ENCODE measurements around the gene EPC1. TPM values are rescaled to one million over a fixed set of nuclear protein-coding genes. Genes with fewer than 3 reads are reported as not detected.

The EPC1 gene
- total RNA-seq, 1 donor from 2014 or later = 62.7 TPM

DNA sequence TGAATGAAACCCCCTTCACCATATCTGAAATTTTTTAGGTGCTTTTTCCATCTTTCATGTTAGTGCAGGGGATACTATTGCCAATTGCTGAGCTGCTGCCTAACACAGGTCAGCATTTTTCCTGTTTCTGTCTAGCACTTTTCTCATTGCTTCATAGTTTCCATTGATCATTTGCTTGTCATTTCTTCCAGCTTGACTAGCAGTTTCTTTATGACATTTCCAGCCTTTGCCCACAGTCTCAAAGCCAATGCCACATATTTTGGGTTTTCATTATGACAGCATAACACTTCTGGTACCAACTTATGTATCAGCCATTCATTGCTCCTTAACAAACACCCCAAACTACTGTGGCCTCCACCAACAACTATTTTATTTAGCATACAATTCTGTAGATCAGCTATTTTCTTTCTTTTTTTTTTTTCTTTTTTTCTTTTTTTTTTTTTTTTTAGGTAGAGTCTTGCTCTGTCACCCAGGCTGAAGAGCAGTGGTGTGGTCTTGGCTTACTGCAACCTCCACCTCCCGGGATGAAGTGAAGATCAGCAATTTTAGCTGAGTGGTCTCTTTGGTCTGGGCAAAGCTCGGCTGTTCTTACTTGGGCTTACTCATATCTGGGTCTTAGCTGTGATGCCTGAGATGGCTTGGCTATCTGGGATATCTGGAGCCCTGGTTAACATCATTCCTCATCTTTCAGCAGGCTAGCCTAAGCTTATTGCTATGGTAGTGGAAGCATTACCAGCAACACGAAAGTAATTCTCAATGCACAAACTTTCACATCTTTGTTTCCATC lies 102.3 kb downstream of the EPC1 start:
- H3K27ac Mint-ChIP-seq = no peak overlapping the region
- no peak for DNase-seq (ENCODE audit: low spot score in 2 of 2, unreplicated experiment in 2 of 2)
- H3K4me3 Mint-ChIP-seq = no peak overlapping the region
- H3K27me3 Mint-ChIP-seq (ENCODE audit: low read depth) = no peaks in the 10 kb centered on the region
- no peaks in the 10 kb centered on the region for H3K36me3 Mint-ChIP-seq
- H3K4me1 Mint-ChIP-seq = peaks cover 7% of the 10 kb centered on the region
- TF ChIP-seq, protein P1, sequence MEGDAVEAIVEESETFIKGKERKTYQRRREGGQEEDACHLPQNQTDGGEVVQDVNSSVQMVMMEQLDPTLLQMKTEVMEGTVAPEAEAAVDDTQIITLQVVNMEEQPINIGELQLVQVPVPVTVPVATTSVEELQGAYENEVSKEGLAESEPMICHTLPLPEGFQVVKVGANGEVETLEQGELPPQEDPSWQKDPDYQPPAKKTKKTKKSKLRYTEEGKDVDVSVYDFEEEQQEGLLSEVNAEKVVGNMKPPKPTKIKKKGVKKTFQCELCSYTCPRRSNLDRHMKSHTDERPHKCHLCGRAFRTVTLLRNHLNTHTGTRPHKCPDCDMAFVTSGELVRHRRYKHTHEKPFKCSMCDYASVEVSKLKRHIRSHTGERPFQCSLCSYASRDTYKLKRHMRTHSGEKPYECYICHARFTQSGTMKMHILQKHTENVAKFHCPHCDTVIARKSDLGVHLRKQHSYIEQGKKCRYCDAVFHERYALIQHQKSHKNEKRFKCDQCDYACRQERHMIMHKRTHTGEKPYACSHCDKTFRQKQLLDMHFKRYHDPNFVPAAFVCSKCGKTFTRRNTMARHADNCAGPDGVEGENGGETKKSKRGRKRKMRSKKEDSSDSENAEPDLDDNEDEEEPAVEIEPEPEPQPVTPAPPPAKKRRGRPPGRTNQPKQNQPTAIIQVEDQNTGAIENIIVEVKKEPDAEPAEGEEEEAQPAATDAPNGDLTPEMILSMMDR (IDR thresholded peaks at IDR 0.05; ENCODE audit: unreplicated experiment) = no peak
- H3K9me3 Mint-ChIP-seq = peaks cover 5% of the 10 kb centered on the region

DNA sequence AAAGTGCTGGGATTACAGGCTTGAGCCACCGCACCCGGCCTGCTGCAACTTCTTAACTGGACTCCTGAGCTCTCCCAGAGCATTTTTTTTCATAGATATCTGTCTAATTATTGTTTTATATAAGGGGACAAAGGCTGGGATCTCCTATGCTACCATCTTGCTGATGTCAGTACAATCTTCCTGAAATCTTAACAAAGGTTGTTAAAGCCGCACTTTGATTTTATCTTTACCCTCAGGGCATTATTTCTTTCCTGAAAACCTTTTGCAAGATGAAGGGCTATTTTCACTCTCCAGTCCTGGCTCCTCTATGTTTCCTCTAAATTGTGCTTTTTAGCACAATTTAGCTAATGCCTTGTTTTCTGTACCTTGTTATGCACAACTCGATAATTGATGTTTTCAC lies 102.9 kb downstream of the EPC1 start:
- Mint-ChIP-seq H3K9me3 (peaks cover 5% of the 10 kb centered on the region), H3K36me3 (no peaks in the 10 kb centered on the region), H3K4me3 (no peak overlapping the region), H3K27me3 (ENCODE audit: low read depth) (no peaks in the 10 kb centered on the region), H3K27ac (no peak overlapping the region), H3K4me1 (peaks cover 7% of the 10 kb centered on the region)
- TF ChIP-seq, protein P1 (IDR thresholded peaks at IDR 0.05; ENCODE audit: unreplicated experiment) = no peak
- DNase-seq (ENCODE audit: low spot score in 2 of 2, unreplicated experiment in 2 of 2) = no peak

DNA sequence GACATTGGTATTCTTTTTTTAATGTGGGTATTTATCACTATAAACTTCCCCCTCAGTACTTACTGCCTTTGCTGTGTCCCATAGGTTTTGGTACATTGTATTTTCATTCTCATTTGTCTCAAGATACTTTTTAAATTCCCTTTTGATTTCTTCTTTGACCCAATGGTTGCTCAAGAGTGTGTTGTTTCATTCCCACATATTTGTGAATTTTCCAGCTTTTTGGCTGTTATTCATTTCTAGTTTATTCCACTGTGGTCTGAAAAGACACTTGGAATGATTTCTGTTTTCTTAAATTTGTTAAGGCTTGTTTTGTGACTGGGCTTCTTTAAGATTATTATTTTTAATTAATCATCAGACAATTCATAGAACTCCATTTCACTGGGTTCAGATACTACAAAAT lies 105.0 kb downstream of the EPC1 start:
- H3K36me3 Mint-ChIP-seq = no peaks in the 10 kb centered on the region
- no peak for DNase-seq (ENCODE audit: low spot score in 2 of 2, unreplicated experiment in 2 of 2)
- no peak overlapping the region for H3K4me3 Mint-ChIP-seq
- TF ChIP-seq, protein P1 (IDR thresholded peaks at IDR 0.05; ENCODE audit: unreplicated experiment) = no peak
- H3K27ac Mint-ChIP-seq = no peak overlapping the region
- peaks cover 5% of the 10 kb centered on the region for H3K9me3 Mint-ChIP-seq
- H3K27me3 Mint-ChIP-seq (ENCODE audit: low read depth) = no peaks in the 10 kb centered on the region
- H3K4me1 Mint-ChIP-seq = peaks cover 7% of the 10 kb centered on the region

DNA sequence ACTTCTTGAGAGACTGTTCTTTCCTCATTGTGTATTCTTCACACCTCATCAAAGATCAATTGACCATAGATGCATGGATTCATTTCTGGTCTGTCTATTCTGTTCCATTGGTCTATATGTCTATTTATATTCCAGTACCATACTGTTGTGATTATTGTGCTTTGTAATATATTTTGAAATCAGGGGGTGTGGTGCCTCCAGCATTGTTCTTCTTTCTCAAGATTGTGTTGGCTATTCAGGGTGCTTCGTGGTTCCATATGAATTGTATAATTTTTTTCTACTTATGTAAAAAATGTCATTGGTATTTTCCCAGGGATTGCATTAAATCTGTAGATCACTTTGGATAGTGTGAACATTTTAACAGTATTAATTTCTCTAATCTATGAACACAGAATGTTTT lies 106.5 kb downstream of the EPC1 start:
- Mint-ChIP-seq H3K4me3 (no peak overlapping the region), H3K9me3 (peaks cover 5% of the 10 kb centered on the region), H3K4me1 (peaks cover 7% of the 10 kb centered on the region), H3K36me3 (no peaks in the 10 kb centered on the region), H3K27ac (no peak overlapping the region), H3K27me3 (ENCODE audit: low read depth) (no peaks in the 10 kb centered on the region)
- TF ChIP-seq, protein P1 (IDR thresholded peaks at IDR 0.05; ENCODE audit: unreplicated experiment) = no peak
- no peak for DNase-seq (ENCODE audit: low spot score in 2 of 2, unreplicated experiment in 2 of 2)

DNA sequence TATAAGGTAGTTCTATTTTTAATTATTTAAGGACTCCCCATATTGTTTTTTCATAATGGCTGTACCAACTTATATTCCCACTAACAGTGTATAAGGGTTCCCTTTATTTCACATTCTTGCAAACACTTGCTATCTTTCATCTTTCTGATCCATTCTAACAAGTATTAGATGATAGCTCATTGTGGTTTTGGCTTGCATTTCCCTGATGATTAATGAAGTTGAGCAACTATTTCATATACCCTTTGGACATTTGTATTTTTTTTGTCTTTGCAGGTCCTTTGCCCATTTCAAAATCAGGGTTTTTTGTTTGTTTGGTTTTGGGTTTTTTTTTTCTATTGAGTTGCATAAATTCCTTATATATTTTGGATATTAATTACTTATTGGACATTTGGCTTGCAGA lies 107.2 kb downstream of the EPC1 start:
- peaks cover 7% of the 10 kb centered on the region for H3K4me1 Mint-ChIP-seq
- H3K9me3 Mint-ChIP-seq = peaks cover 8% of the 10 kb centered on the region
- H3K27ac Mint-ChIP-seq = no peak overlapping the region
- no peaks in the 10 kb centered on the region for H3K27me3 Mint-ChIP-seq (ENCODE audit: low read depth)
- no peak overlapping the region for H3K4me3 Mint-ChIP-seq
- DNase-seq (ENCODE audit: low spot score in 2 of 2, unreplicated experiment in 2 of 2) = no peak
- TF ChIP-seq, protein P1 (IDR thresholded peaks at IDR 0.05; ENCODE audit: unreplicated experiment) = no peak
- H3K36me3 Mint-ChIP-seq = no peaks in the 10 kb centered on the region

Data from mesothelial cell of epicardium (in vitro differentiated cells).